PC-9 (cell line): ENCODE results near the gene FPGS. TPM values are rescaled to one million over a fixed set of nuclear protein-coding genes. Genes with fewer than 3 reads are reported as not detected.

Experiments
- BruUV-seq: library from RNA; stranded (reverse); fragments of 400-500 nt; replicated peaks from 2 replicates; lab custom pipeline; 2021; lab: Mats Ljungman, UMichigan
- CTCF ChIA-PET: fragments of 300-600 bp; sonication (Branson Sonifier 250); formaldehyde crosslinking; loops from one replicate; lab custom pipeline; 2022; ENCODE audit warnings: antibody characterized with exemption; lab: Charles Lee
- POLR2A ChIA-PET: fragments of 300-600 bp; sonication (Branson Sonifier 250); formaldehyde crosslinking; loops from one replicate; lab custom pipeline; 2022; ENCODE audit warnings: antibody characterized with exemption; ENCODE audit not compliant: unreplicated experiment; lab: Charles Lee
- DNase-seq, 2 experiments: peaks; one replicate each; pipeline versions ENCODE4 v3.0.0 to v3.0.0-alpha.2; 2015 to 2022; ENCODE audit warnings: mixed read lengths in 1 of 2
- H2AFZ ChIP-seq: fragments of 200-600 bp; sonication (generic); 2 replicates; pipeline ENCODE4 v1.8.1; 2017; ENCODE audit warnings: antibody characterized with exemption
- H3F3A ChIP-seq: fragments of 200-600 bp; sonication (generic); 2 replicates; pipeline ENCODE4 v1.8.1; 2017; ENCODE audit warnings: antibody characterized with exemption, mild to moderate bottlenecking, low read depth; ENCODE audit not compliant: insufficient read depth
- H3K27ac ChIP-seq: fragments of 200-600 bp; sonication (generic); 2 replicates; pipeline ENCODE4 v1.6.1; 2016; ENCODE audit warnings: mixed run types
- H3K27me3 ChIP-seq: fragments of 200-600 bp; sonication (generic); 2 replicates; pipeline ENCODE4 v1.6.1; 2016; ENCODE audit warnings: low read depth, mixed run types; ENCODE audit not compliant: insufficient read depth
- H3K36me3 ChIP-seq: fragments of 200-600 bp; sonication (generic); 2 replicates; pipeline ENCODE4 v1.6.1; 2016; ENCODE audit warnings: low read depth, mixed run types
- H3K4me1 ChIP-seq: fragments of 200-600 bp; sonication (generic); replicated peaks from 2 replicates; pipeline ENCODE4 v1.6.1; 2016; ENCODE audit warnings: mixed run types; ENCODE audit not compliant: insufficient read depth
- H3K4me2 ChIP-seq: fragments of 200-600 bp; sonication (generic); 2 replicates; pipeline ENCODE4 v1.6.1; 2017; ENCODE audit warnings: mixed run types
- H3K4me3 ChIP-seq: fragments of 200-600 bp; sonication (generic); 2 replicates; pipeline ENCODE4 v1.6.1; 2016; ENCODE audit warnings: mixed run types
- H3K79me2 ChIP-seq: fragments of 200-600 bp; sonication (generic); 2 replicates; pipeline ENCODE4 v1.6.1; 2017; ENCODE audit warnings: low read depth, mixed run types
- H3K9me2 ChIP-seq: fragments of 200-600 bp; sonication (generic); 2 replicates; pipeline ENCODE4 v1.8.1; 2017; ENCODE audit warnings: mild to moderate bottlenecking; ENCODE audit not compliant: insufficient read depth
- H3K9me3 ChIP-seq: fragments of 200-600 bp; sonication (generic); 2 replicates; pipeline ENCODE4 v1.8.1; 2016; ENCODE audit warnings: low read depth; ENCODE audit not compliant: insufficient read depth
- H4K20me1 ChIP-seq: fragments of 200-600 bp; sonication (generic); 2 replicates; pipeline ENCODE4 v1.8.1; 2017; ENCODE audit not compliant: insufficient read depth
- CTCF ChIP-seq: fragments of 200-600 bp; sonication (generic); conservative IDR thresholded peaks from 2 replicates; pipeline ENCODE4 v1.6.1; 2017; ENCODE audit warnings: mixed run types, antibody characterized with exemption, mild to moderate bottlenecking, moderate library complexity
- EZH2 ChIP-seq: fragments of 200-600 bp; sonication (generic); IDR thresholded peaks from 2 replicates; pipeline ENCODE4 v1.8.0; 2017; ENCODE audit warnings: antibody characterized with exemption, low read depth
- intact Hi-C: fragments of 100-400 bp; cut with micrococcal nuclease; formaldehyde crosslinking; loops from one replicate; pipeline ENCODE4 v1.10.0; 2022; ENCODE audit not compliant: unreplicated experiment
- total RNA-seq: library from RNA; stranded (reverse); gene quantifications from 2 replicates; pipeline ENCODE4 v1.2.3, GENCODE V29; 2021

The FPGS gene
- total RNA-seq, 1 experiment from 2014 or later = 152 TPM

- Histone ChIP-seq H3K4me2 (no peak overlapping the region), H3K9me3 (no peaks in the 10 kb centered on the region), H4K20me1 (no peaks in the 10 kb centered on the region), H3K9me2 (no peaks in the 10 kb centered on the region), H3K27me3 (peaks cover 56% of the 10 kb centered on the region), H3K79me2 (no peaks in the 10 kb centered on the region), H3K4me1 (no peaks in the 10 kb centered on the region), H3K4me3 (no peak overlapping the region), H3F3A (no peaks in the 10 kb centered on the region; the same call in 1 of the 2 replicates), H2AFZ (no peak overlapping the region), H3K36me3 (no peaks in the 10 kb centered on the region), H3K27ac (no peak overlapping the region)
- TF ChIP-seq CTCF (no peak), EZH2 (no peak)
- BruUV-seq = no TSS peak
- intact Hi-C loops = no loop called here
- no peak for DNase-seq
- ChIA-PET CTCF (no interaction called here), POLR2A (no interaction called here)
These were observed 49.1 kb upstream of the FPGS start for GRCh38 chr9:127753622-127754021.

- Histone ChIP-seq H3K27ac (no peak overlapping the region), H3K9me2 (no peaks in the 10 kb centered on the region), H4K20me1 (no peaks in the 10 kb centered on the region), H3F3A (no peaks in the 10 kb centered on the region; the same call in 1 of the 2 replicates), H3K4me2 (no peak overlapping the region), H3K9me3 (no peaks in the 10 kb centered on the region), H3K4me1 (no peaks in the 10 kb centered on the region), H3K4me3 (no peak overlapping the region), H3K79me2 (no peaks in the 10 kb centered on the region), H2AFZ (no peak overlapping the region), H3K27me3 (peaks cover 49% of the 10 kb centered on the region), H3K36me3 (no peaks in the 10 kb centered on the region)
- TF ChIP-seq CTCF = no peak
- no peak for TF ChIP-seq EZH2
- ChIA-PET POLR2A (no interaction called here), CTCF (no interaction called here)
- no TSS peak for BruUV-seq
- no peak for DNase-seq
- intact Hi-C loops = no loop called here
These were observed 48.3 kb upstream of the FPGS start for GRCh38 chr9:127754099-127755060.

- Histone ChIP-seq H3K4me2 (no peak overlapping the region), H4K20me1 (no peaks in the 10 kb centered on the region), H3K27ac (no peak overlapping the region), H2AFZ (no peak overlapping the region), H3K4me3 (no peak overlapping the region), H3K36me3 (no peaks in the 10 kb centered on the region), H3K79me2 (no peaks in the 10 kb centered on the region), H3F3A (no peaks in the 10 kb centered on the region; the same call in 1 of the 2 replicates), H3K27me3 (peaks cover 50% of the 10 kb centered on the region), H3K9me2 (no peaks in the 10 kb centered on the region), H3K9me3 (no peaks in the 10 kb centered on the region), H3K4me1 (no peaks in the 10 kb centered on the region)
- ChIA-PET CTCF (interaction anchor here (0.6 to 1.0 kb wide), 2 partner anchors 10 to 121 kb away, joined by 3 to 8 read pairs; no protein-coding TSS in a partner anchor), POLR2A (no interaction called here)
- intact Hi-C loops = no loop called here
- no TSS peak for BruUV-seq
- TF ChIP-seq EZH2 (no peak), CTCF (no peak)
- DNase-seq = no peak
These were observed 47.3 kb upstream of the FPGS start for GRCh38 chr9:127755061-127756060.
